KMS-11 (cell line): ENCODE results near the gene TMEM132A.
"Not testable (repeated sequence)": the region's sequence is repeated elsewhere in the genome, so short reads cannot be mapped to it uniquely, and the experiment has no call there.

Experiments
- H2AFZ ChIP-seq: fragments of 200-600 bp; sonication (generic); 2 replicates; pipeline ENCODE4 v1.6.1; 2016; ENCODE audit warnings: antibody characterized with exemption, mixed run types, low read depth
- H3K27ac ChIP-seq: fragments of 200-600 bp; sonication (generic); 2 replicates; pipeline ENCODE4 v1.6.1; 2016; ENCODE audit warnings: mild to moderate bottlenecking, mixed run types
- H3K27me3 ChIP-seq: fragments of 200-600 bp; sonication (generic); 2 replicates; pipeline ENCODE4 v1.6.1; 2017; ENCODE audit warnings: mild to moderate bottlenecking, low read depth, mixed run types, moderate library complexity; ENCODE audit not compliant: insufficient read depth
- H3K36me3 ChIP-seq: fragments of 200-600 bp; sonication (generic); 2 replicates; pipeline ENCODE4 v1.6.1; 2017; ENCODE audit warnings: mild to moderate bottlenecking, mixed run types; ENCODE audit not compliant: insufficient read depth
- H3K4me1 ChIP-seq: fragments of 200-600 bp; sonication (generic); 2 replicates; pipeline ENCODE4 v1.6.1; 2016; ENCODE audit warnings: mild to moderate bottlenecking, low read depth, mixed run types; ENCODE audit not compliant: poor library complexity, severe bottlenecking
- H3K4me2 ChIP-seq: fragments of 200-600 bp; sonication (generic); 2 replicates; pipeline ENCODE4 v1.7.0; 2016; ENCODE audit warnings: mild to moderate bottlenecking, mixed run types
- H3K4me3 ChIP-seq: fragments of 200-600 bp; sonication (generic); IDR thresholded peaks from 2 replicates; pipeline ENCODE4 v1.6.1; 2017; ENCODE audit warnings: low read depth, low read length, mixed read lengths; ENCODE audit not compliant: insufficient read depth
- H3K79me2 ChIP-seq: fragments of 200-600 bp; sonication (generic); 2 replicates; pipeline ENCODE4 v1.6.1; 2016; ENCODE audit warnings: low read depth, mixed run types; ENCODE audit not compliant: insufficient read depth
- H3K9ac ChIP-seq: fragments of 200-600 bp; sonication (generic); 2 replicates; pipeline ENCODE4 v1.6.1; 2016; ENCODE audit warnings: mild to moderate bottlenecking, mixed run types
- H4K20me1 ChIP-seq: fragments of 200-600 bp; sonication (generic); 2 replicates; pipeline ENCODE4 v1.6.1; 2016; ENCODE audit warnings: mild to moderate bottlenecking, mixed run types; ENCODE audit not compliant: insufficient read depth
- CTCF ChIP-seq: fragments of 200-600 bp; sonication (generic); conservative IDR thresholded peaks from 2 replicates; pipeline ENCODE4 v1.6.1; 2017; ENCODE audit warnings: low read depth, mild to moderate bottlenecking, antibody characterized with exemption, low read length, moderate library complexity, mixed read lengths

The TMEM132A gene

DNA sequence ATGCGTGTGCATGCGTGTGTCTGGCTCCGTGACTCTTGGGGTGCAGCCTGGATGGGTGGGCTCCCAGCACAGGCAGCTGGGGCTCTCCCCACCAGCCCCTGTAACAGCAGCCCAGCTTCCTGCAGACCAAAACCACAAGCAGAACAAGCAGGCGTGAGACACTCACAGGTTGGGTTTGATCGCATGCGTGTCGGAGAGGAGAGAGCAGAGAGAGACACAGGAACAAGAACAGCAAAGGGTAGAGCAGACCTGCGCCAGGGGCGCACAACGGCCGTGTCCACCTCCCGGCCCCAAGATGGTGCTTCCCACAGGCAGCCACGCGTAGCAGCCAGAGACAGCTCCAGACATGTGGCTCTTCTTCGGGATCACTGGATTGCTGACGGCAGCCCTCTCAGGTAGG, 47.3 kb downstream of the TMEM132A start, which contains the start of gene CD6:
CD6 (plus strand) TSS at position 161 of the 400 bp plus-strand sequence; CDS start at position 347, 186 bp downstream.
- no peaks in the 10 kb centered on the region for H3K79me2 ChIP-seq
- H3K36me3 ChIP-seq: no peaks in the 10 kb centered on the region
- TF ChIP-seq CTCF: no peak
- no peak within 1 kb of the TSS for H3K9ac ChIP-seq
- no peaks in the 10 kb centered on the region for H3K4me1 ChIP-seq
- H3K4me2 ChIP-seq: peak within 1 kb of the TSS; percentile 14; the same call in 1 of the 2 replicates
- H3K4me3 ChIP-seq: no peak within 1 kb of the TSS
- H3K27me3 ChIP-seq: no peaks in the 10 kb centered on the region
- H3K27ac ChIP-seq: no peak within 1 kb of the TSS
- peak within 1 kb of the TSS; percentile 46; the same call in 1 of the 2 replicates for H2AFZ ChIP-seq
- H4K20me1 ChIP-seq: no peaks in the 10 kb centered on the region

DNA sequence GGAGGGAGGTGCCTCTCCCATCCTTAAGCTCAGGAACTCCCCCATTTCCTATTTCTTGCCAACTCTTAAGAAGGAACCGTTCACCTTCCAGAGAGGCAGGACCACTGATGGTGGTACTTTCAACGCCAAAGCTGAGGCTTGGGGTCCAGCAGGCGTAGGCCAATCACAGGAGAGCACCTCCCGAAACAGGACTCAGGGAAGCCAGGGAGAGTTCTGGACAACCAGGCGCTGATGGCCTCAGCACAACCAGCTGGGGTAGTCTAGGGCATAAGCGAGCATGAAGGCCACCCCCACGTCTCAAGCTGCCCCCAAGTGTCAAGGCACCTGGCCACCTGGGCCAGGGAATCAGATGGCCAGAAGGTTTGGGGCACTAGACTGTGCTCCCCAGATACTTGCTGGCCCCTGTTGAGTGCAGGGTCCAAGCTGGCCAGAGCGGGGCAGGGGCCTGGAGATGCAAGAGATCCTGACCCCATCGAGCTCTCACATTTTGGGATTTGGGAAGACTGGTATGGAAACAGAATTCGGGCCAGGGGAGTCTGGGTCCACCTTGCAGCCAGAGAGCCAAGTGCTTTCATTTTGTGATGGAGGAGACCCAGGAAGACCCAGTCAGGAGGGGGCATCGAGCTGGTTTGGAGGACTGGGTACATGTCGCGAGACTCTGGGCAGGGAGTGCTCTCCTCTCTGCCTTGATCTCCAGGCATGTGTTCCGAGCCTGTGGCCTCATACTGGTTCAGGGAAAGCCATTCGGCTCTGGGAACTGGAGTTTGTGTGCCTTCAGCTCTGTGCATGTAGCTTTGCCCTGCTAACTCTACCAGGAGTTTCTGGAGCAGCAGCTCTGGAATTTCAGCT, 48.1 kb downstream of the TMEM132A start:
- no peaks in the 10 kb centered on the region for H3K27me3 ChIP-seq
- no peak overlapping the region for H3K27ac ChIP-seq
- TF ChIP-seq CTCF: no peak
- no peak overlapping the region for H2AFZ ChIP-seq
- H4K20me1 ChIP-seq: no peaks in the 10 kb centered on the region
- H3K9ac ChIP-seq: no peak overlapping the region
- no peaks in the 10 kb centered on the region for H3K36me3 ChIP-seq
- H3K4me2 ChIP-seq: no peak overlapping the region
- H3K79me2 ChIP-seq: no peaks in the 10 kb centered on the region
- no peaks in the 10 kb centered on the region for H3K4me1 ChIP-seq
- no peak overlapping the region for H3K4me3 ChIP-seq

- H3K79me2 ChIP-seq: no peaks in the 10 kb centered on the region
- TF ChIP-seq CTCF: no peak
- H3K9ac ChIP-seq: no peak overlapping the region
- no peaks in the 10 kb centered on the region for H3K4me1 ChIP-seq
- H2AFZ ChIP-seq: no peak overlapping the region
- H4K20me1 ChIP-seq: no peaks in the 10 kb centered on the region
- no peak overlapping the region for H3K4me3 ChIP-seq
- no peaks in the 10 kb centered on the region for H3K36me3 ChIP-seq
- H3K27ac ChIP-seq: no peak overlapping the region
- H3K27me3 ChIP-seq: no peaks in the 10 kb centered on the region
- no peak overlapping the region for H3K4me2 ChIP-seq
These were observed 49.4 kb downstream of the TMEM132A start for GRCh38 chr11:60973699-60974098.

DNA sequence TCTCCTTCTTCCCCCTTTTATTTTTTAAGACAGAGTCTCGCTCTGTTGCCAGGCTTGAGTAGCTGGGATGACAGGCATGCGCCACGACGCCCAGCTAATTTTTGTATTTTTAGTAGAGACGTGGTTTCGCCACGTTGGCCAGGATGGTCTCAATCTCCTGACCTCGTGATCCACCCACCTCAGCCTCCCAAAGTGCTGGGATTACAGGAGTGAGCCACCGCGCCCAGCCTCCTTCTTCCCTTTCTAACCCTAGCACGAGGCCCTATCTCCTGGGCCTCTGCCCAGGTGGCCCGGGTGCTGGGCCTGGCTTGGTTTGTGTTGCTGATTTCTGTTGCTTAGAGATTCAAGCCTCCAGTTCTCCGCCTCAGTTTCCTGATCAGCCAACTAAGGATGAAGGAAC, 50.1 kb downstream of the TMEM132A start:
- H3K27ac ChIP-seq, H3K27me3 ChIP-seq, H3K4me1 ChIP-seq, H3K9ac ChIP-seq, H4K20me1 ChIP-seq, H2AFZ ChIP-seq, H3K36me3 ChIP-seq, H3K4me2 ChIP-seq, H3K79me2 ChIP-seq, H3K4me3 ChIP-seq: not testable (repeated sequence)

DNA sequence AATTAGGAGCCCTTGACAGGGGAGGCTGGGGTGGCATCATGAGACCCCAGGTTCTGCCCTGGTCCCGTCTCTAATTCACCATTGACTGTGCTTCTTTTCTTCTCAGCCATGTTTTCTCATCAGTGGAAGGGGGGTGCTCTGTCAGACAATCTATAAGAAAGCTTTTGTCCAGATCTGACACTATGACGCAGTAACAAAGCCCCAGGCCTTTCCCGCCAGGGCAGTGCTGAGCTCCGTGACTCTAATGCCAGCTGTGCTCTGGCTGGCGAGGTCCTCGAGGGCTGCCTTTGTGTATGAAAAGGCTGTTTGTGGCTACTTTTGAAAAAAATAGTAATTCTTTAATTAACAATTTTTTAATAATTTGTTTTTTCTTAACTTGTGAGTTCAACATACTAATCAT, 50.5 kb downstream of the TMEM132A start:
- Histone ChIP-seq H3K36me3 (no peaks in the 10 kb centered on the region), H3K79me2 (no peaks in the 10 kb centered on the region), H3K9ac (no peak overlapping the region), H3K4me3 (no peak overlapping the region), H4K20me1 (no peaks in the 10 kb centered on the region), H3K4me1 (no peaks in the 10 kb centered on the region), H3K4me2 (no peak overlapping the region), H2AFZ (no peak overlapping the region), H3K27me3 (no peaks in the 10 kb centered on the region), H3K27ac (no peak overlapping the region)
- no peak for TF ChIP-seq CTCF
